C4-2B (cell line): ENCODE results near the gene SMPD3.

Experiments
- ZFX ChIP-seq: fragments of 450-650 bp; IDR thresholded peaks from 2 replicates; pipeline ENCODE4 v1.6.1; 2017
- TF ChIP-seq, protein P1 (sequence below): fragments of 450-650 bp; conservative IDR thresholded peaks from 2 replicates; pipeline ENCODE4 v1.5.1; 2017; ENCODE audit warnings: mild to moderate bottlenecking

GRCh38 chr16:68378436-68379415 lies 69.6 kb downstream of the SMPD3 start:
- TF ChIP-seq, protein P1, sequence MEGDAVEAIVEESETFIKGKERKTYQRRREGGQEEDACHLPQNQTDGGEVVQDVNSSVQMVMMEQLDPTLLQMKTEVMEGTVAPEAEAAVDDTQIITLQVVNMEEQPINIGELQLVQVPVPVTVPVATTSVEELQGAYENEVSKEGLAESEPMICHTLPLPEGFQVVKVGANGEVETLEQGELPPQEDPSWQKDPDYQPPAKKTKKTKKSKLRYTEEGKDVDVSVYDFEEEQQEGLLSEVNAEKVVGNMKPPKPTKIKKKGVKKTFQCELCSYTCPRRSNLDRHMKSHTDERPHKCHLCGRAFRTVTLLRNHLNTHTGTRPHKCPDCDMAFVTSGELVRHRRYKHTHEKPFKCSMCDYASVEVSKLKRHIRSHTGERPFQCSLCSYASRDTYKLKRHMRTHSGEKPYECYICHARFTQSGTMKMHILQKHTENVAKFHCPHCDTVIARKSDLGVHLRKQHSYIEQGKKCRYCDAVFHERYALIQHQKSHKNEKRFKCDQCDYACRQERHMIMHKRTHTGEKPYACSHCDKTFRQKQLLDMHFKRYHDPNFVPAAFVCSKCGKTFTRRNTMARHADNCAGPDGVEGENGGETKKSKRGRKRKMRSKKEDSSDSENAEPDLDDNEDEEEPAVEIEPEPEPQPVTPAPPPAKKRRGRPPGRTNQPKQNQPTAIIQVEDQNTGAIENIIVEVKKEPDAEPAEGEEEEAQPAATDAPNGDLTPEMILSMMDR = no peak
- TF ChIP-seq ZFX = no peak
